ENCODE results near the gene LRRK2. TPM values are rescaled to one million over a fixed set of nuclear protein-coding genes. Genes with fewer than 3 reads are reported as not detected.

Gene LRRK2
- total RNA-seq, 1 experiment from 2014 or later = 0.13 TPM

DNA sequence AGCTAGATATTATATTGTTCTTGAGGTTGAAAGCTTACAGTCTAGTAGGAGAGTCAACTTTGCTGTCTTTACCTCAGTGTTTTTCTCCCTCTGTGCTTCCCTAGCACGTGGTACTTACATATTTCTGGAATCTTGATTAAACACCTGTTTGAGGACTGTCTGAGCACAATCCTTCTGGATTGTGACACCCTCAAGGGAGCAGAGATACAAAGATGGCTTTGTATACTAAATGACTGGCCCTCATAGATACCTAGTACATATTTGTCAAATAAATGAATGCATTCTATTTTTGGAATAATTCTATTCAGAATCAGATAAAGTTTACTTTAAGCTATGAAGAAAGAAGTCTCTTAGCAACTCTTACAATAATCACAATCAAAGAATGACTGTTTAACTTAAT, 113.3 kb downstream of the LRRK2 start:
- no peak overlapping the region for H3K4me3 ChIP-seq (ENCODE audit: low read depth in 2 of 2, low read length in 2 of 2)
- no peak for TF ChIP-seq TCF7L2 (IDR thresholded peaks at IDR 0.05; ENCODE audit: low read depth, low read length)
- no peak for TF ChIP-seq POLR2AphosphoS5 (IDR thresholded peaks at IDR 0.05; ENCODE audit: low read depth, low read length)
- TF ChIP-seq SIN3A (IDR thresholded peaks at IDR 0.05; ENCODE audit: borderline replicate concordance, insufficient read depth, low read depth, low read length) = no peak
- TF ChIP-seq, protein P1, sequence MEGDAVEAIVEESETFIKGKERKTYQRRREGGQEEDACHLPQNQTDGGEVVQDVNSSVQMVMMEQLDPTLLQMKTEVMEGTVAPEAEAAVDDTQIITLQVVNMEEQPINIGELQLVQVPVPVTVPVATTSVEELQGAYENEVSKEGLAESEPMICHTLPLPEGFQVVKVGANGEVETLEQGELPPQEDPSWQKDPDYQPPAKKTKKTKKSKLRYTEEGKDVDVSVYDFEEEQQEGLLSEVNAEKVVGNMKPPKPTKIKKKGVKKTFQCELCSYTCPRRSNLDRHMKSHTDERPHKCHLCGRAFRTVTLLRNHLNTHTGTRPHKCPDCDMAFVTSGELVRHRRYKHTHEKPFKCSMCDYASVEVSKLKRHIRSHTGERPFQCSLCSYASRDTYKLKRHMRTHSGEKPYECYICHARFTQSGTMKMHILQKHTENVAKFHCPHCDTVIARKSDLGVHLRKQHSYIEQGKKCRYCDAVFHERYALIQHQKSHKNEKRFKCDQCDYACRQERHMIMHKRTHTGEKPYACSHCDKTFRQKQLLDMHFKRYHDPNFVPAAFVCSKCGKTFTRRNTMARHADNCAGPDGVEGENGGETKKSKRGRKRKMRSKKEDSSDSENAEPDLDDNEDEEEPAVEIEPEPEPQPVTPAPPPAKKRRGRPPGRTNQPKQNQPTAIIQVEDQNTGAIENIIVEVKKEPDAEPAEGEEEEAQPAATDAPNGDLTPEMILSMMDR (IDR thresholded peaks at IDR 0.05) = no peak
- no peak for TF ChIP-seq REST (IDR thresholded peaks at IDR 0.05; ENCODE audit: insufficient read depth in 1 of 2, low read depth in 2 of 2, low read length in 1 of 2)
- DNase-seq (ENCODE audit: low read depth, low spot score) = no peak
- in situ Hi-C loops (cut with HindIII; ENCODE audit: low pct_unique_long_range_greater_than_20kb, low sequenced_read_pairs) (no loop called here), intact Hi-C loops (cut with micrococcal nuclease; ENCODE audit: unreplicated experiment) (loop anchor here (10.0 kb wide), 1 partner anchor 267 kb away; no protein-coding TSS in a partner anchor)
- no peaks in the 10 kb centered on the region for H3K9me3 ChIP-seq (ENCODE audit: control insufficient read depth, insufficient read depth, low read depth, low read length)
- H3K27me3 ChIP-seq (ENCODE audit: control insufficient read depth, insufficient read depth, low read length) = no peaks in the 10 kb centered on the region
- H3K27ac ChIP-seq (ENCODE audit: low read length) = no peak overlapping the region
- no peaks in the 10 kb centered on the region for H3K4me1 ChIP-seq (ENCODE audit: control insufficient read depth, insufficient read depth, low read length)
- CTCF ChIA-PET = interaction anchor here (1.3 kb wide), 1 partner anchor 10 kb away, joined by 3 read pairs; no protein-coding TSS in a partner anchor
- BruUV-seq (replicated peaks) = no TSS peak
- POLR2A ChIA-PET = no interaction called here
- H3K36me3 ChIP-seq (ENCODE audit: control insufficient read depth, insufficient read depth, low read length) = no peaks in the 10 kb centered on the region
- no peak for ATAC-seq

DNA sequence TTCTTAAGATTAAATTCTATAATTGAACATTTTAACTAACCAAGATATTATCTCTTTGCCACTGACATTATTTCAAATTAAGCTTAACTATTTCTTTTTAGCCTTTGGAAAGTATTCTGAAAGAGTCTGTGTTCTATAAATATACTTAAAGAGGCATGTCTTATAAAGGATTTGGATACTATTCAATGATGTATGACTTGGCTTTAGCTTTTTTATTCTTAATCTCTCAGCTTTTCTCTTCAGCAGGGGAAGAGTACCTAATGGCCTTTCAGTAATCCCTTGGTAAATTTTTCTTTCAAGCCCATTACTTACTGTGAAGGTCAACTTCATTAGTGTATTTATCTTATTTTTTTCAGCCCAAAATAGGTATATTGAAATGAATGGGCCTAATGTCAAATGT, 113.8 kb downstream of the LRRK2 start:
- ChIA-PET CTCF (interaction anchor here (1.3 kb wide), 1 partner anchor 9 kb away, joined by 3 read pairs; no protein-coding TSS in a partner anchor), POLR2A (no interaction called here)
- intact Hi-C loops (cut with micrococcal nuclease; ENCODE audit: unreplicated experiment) (loop anchor here (10.0 kb wide), 1 partner anchor 266 kb away; no protein-coding TSS in a partner anchor), in situ Hi-C loops (cut with HindIII; ENCODE audit: low pct_unique_long_range_greater_than_20kb, low sequenced_read_pairs) (no loop called here)
- H3K36me3 ChIP-seq (ENCODE audit: control insufficient read depth, insufficient read depth, low read length) = no peaks in the 10 kb centered on the region
- ATAC-seq (no peak), DNase-seq (ENCODE audit: low read depth, low spot score) (no peak)
- H3K27me3 ChIP-seq (ENCODE audit: control insufficient read depth, insufficient read depth, low read length) = no peaks in the 10 kb centered on the region
- H3K9me3 ChIP-seq (ENCODE audit: control insufficient read depth, insufficient read depth, low read depth, low read length) = no peaks in the 10 kb centered on the region
- H3K27ac ChIP-seq (ENCODE audit: low read length) = no peak overlapping the region
- H3K4me1 ChIP-seq (ENCODE audit: control insufficient read depth, insufficient read depth, low read length) = no peaks in the 10 kb centered on the region
- BruUV-seq (replicated peaks) = no TSS peak
- TF ChIP-seq REST (IDR thresholded peaks at IDR 0.05; ENCODE audit: insufficient read depth in 1 of 2, low read depth in 2 of 2, low read length in 1 of 2) = no peak
- TF ChIP-seq, protein P1 (IDR thresholded peaks at IDR 0.05) = no peak
- TF ChIP-seq TCF7L2 (IDR thresholded peaks at IDR 0.05; ENCODE audit: low read depth, low read length) = no peak
- no peak for TF ChIP-seq SIN3A (IDR thresholded peaks at IDR 0.05; ENCODE audit: borderline replicate concordance, insufficient read depth, low read depth, low read length)
- TF ChIP-seq POLR2AphosphoS5 (IDR thresholded peaks at IDR 0.05; ENCODE audit: low read depth, low read length) = no peak
- no peak overlapping the region for H3K4me3 ChIP-seq (ENCODE audit: low read depth in 2 of 2, low read length in 2 of 2)
